IMR-90 (cell line): ENCODE results near the gene ARMC9. TPM values are rescaled to one million over a fixed set of nuclear protein-coding genes. Genes with fewer than 3 reads are reported as not detected.

ENCODE experiments used
- ATAC-seq: fragments of 200-7000 bp; cut with Tn5 transposase; 2 replicates; pipeline ENCODE4 v1.9.1; 2020; ENCODE audit warnings: low read depth, mild to moderate bottlenecking, moderate library complexity
- BruUV-seq: library from RNA; stranded (reverse); fragments of 400-500 nt; replicated peaks from 2 replicates; lab custom pipeline; 2021; lab: Mats Ljungman, UMichigan
- CTCF ChIA-PET: fragments of 300-600 bp; formaldehyde crosslinking; extraction: SDS; loops from one replicate; lab custom pipeline; 2021; ENCODE audit warnings: antibody characterized with exemption; lab: Yijun Ruan, JAX
- POLR2A ChIA-PET: fragments of 300-600 bp; sonication (Branson Sonifier 250); formaldehyde crosslinking; loops from one replicate; lab custom pipeline; 2022; ENCODE audit warnings: antibody characterized with exemption; ENCODE audit not compliant: unreplicated experiment; lab: Charles Lee
- DNase-seq: peaks from one replicate; pipeline ENCODE4 v3.0.0; 2013
- H2AFZ ChIP-seq: replicated peaks from 2 replicates; pipeline ENCODE3; 2013; ENCODE audit warnings: low read length, mild to moderate bottlenecking; ENCODE audit not compliant: poor library complexity
- H2AK5ac ChIP-seq: 2 replicates; pipeline ENCODE4 v1.6.1; 2013; ENCODE audit warnings: low read depth, low read length, inconsistent platforms
- H2AK9ac ChIP-seq: replicated peaks from 2 replicates; pipeline ENCODE3; 2013; ENCODE audit warnings: mild to moderate bottlenecking, low read depth, low read length, moderate library complexity; ENCODE audit not compliant: poor library complexity
- H2BK120ac ChIP-seq: 2 replicates; pipeline ENCODE4 v1.6.1; 2013; ENCODE audit warnings: low read depth, low read length, inconsistent platforms
- H2BK15ac ChIP-seq: 3 replicates; pipeline ENCODE4 v1.6.1; 2013; ENCODE audit warnings: low read depth, low read length, inconsistent platforms
- H2BK20ac ChIP-seq: 2 replicates; pipeline ENCODE4 v1.6.1; 2013; ENCODE audit warnings: low read depth, mild to moderate bottlenecking, inconsistent platforms, low read length, moderate library complexity
- H2BK5ac ChIP-seq: 2 replicates; pipeline ENCODE4 v1.6.1; 2013; ENCODE audit warnings: mild to moderate bottlenecking, low read depth, low read length, inconsistent platforms; ENCODE audit not compliant: poor library complexity, severe bottlenecking
- H3K14ac ChIP-seq: replicated peaks from 2 replicates; pipeline ENCODE4 v1.6.1; 2013; ENCODE audit warnings: low read depth, low read length, inconsistent platforms
- H3K18ac ChIP-seq: 2 replicates; pipeline ENCODE4 v1.6.1; 2013; ENCODE audit warnings: low read depth, low read length, control low read depth
- H3K23ac ChIP-seq: 2 replicates; pipeline ENCODE4 v1.6.1; 2013; ENCODE audit warnings: low read depth, low read length, inconsistent platforms
- H3K27ac ChIP-seq: 2 replicates; pipeline ENCODE4 v1.5.1; 2013; ENCODE audit warnings: mild to moderate bottlenecking, control low read depth, low read length; ENCODE audit not compliant: insufficient read depth
- H3K27me3 ChIP-seq: 2 replicates; pipeline ENCODE4 v1.6.1; 2013; ENCODE audit warnings: low read length; ENCODE audit not compliant: control insufficient read depth, insufficient read depth
- H3K36me3 ChIP-seq: 2 replicates; pipeline ENCODE4 v1.6.1; 2013; ENCODE audit warnings: low read length, mixed read lengths; ENCODE audit not compliant: control insufficient read depth, insufficient read depth
- H3K4ac ChIP-seq: 2 replicates; pipeline ENCODE4 v1.6.1; 2013; ENCODE audit warnings: low read depth, low read length, inconsistent platforms
- H3K4me1 ChIP-seq: 2 replicates; pipeline ENCODE4 v1.6.1; 2013; ENCODE audit warnings: low read length, mixed read lengths; ENCODE audit not compliant: control insufficient read depth, insufficient read depth
- H3K4me2 ChIP-seq: 2 replicates; pipeline ENCODE4 v1.6.1; 2013; ENCODE audit warnings: low read depth, mild to moderate bottlenecking, control low read depth, low read length, moderate library complexity
- H3K4me3 ChIP-seq: 2 replicates; pipeline ENCODE4 v1.5.1; 2013; ENCODE audit warnings: low read depth, mild to moderate bottlenecking, control low read depth, low read length, moderate library complexity; ENCODE audit not compliant: insufficient read depth
- H3K56ac ChIP-seq: 2 replicates; pipeline ENCODE4 v1.6.1; 2013; ENCODE audit warnings: low read length, inconsistent platforms; ENCODE audit not compliant: insufficient read depth; ENCODE audit errors: extremely low read depth
- H3K79me1 ChIP-seq, 2 experiments: 2 replicates each; pipeline ENCODE4 v1.6.1; 2013; ENCODE audit warnings: low read length in 2 of 2, inconsistent platforms in 1 of 2, low read depth in 1 of 2
- H3K9ac ChIP-seq: 2 replicates; pipeline ENCODE4 v1.6.1; 2013; ENCODE audit warnings: low read depth, low read length, control low read depth
- H3K9me1 ChIP-seq: 2 replicates; pipeline ENCODE4 v1.6.1; 2013; ENCODE audit warnings: low read length, inconsistent platforms; ENCODE audit not compliant: insufficient read depth
- H3K9me3 ChIP-seq: 2 replicates; pipeline ENCODE4 v1.6.1; 2013; ENCODE audit warnings: low read length; ENCODE audit not compliant: control insufficient read depth, insufficient read depth
- H4K20me1 ChIP-seq: 2 replicates; pipeline ENCODE4 v1.6.1; 2013; ENCODE audit warnings: low read length, inconsistent platforms; ENCODE audit not compliant: insufficient read depth
- H4K5ac ChIP-seq: 2 replicates; pipeline ENCODE4 v1.6.1; 2013; ENCODE audit warnings: mild to moderate bottlenecking, low read depth, low read length, control low read depth
- H4K8ac ChIP-seq, 2 experiments: 2 replicates each; pipeline ENCODE4 v1.6.1; 2013; ENCODE audit warnings: low read depth in 2 of 2, low read length in 2 of 2, control low read depth in 1 of 2, inconsistent platforms in 1 of 2
- H4K91ac ChIP-seq: 2 replicates; pipeline ENCODE4 v1.6.1; 2013; ENCODE audit warnings: low read depth, low read length, inconsistent platforms; ENCODE audit not compliant: insufficient read depth
- BHLHE40 ChIP-seq: fragments of 150-350 bp; IDR thresholded peaks from 2 replicates; pipeline ENCODE4 v1.6.1; 2016; ENCODE audit warnings: mild to moderate bottlenecking, low read depth, low read length
- FOS ChIP-seq: fragments of 150-350 bp; IDR thresholded peaks from 2 replicates; pipeline ENCODE4 v1.6.1; 2016; ENCODE audit warnings: low read depth, low read length
- MAZ ChIP-seq: IDR thresholded peaks from 2 replicates; pipeline ENCODE4 v1.6.1; 2012; ENCODE audit warnings: low read depth, mild to moderate bottlenecking, low read length, improper control_type of control experiment, moderate library complexity, borderline replicate concordance
- NFE2L2 ChIP-seq: fragments of 150-350 bp; IDR thresholded peaks from 2 replicates; pipeline ENCODE4 v1.6.1; 2016; ENCODE audit warnings: low read depth, mild to moderate bottlenecking, low read length
- RCOR1 ChIP-seq: IDR thresholded peaks from 2 replicates; pipeline ENCODE4 v1.6.1; 2012; ENCODE audit warnings: mild to moderate bottlenecking, low read length, improper control_type of control experiment; ENCODE audit not compliant: insufficient replicate concordance
- WGBS, 2 experiments: methylation state at CpG; one replicate each; pipeline versions ENCODE4 v1.1.5 to v1.1.7; 2013; ENCODE audit warnings: missing lambda C conversion rate in 2 of 2; ENCODE audit not compliant: insufficient read length in 1 of 2; ENCODE audit errors: extremely low coverage in 2 of 2; 5-methylcytosine and 5-hydroxymethylcytosine counted together
- dilution Hi-C: fragments of 300-500 bp; cut with HindIII; formaldehyde crosslinking; loops from one replicate; pipeline ENCODE4 v1.14.3; 2018; ENCODE audit warnings: low sequenced_read_pairs; ENCODE audit not compliant: unreplicated experiment
- in situ Hi-C: fragments of 300-500 bp; cut with MboI; formaldehyde crosslinking; loops from 3 replicates; pipeline ENCODE4 v1.14.3; 2019; ENCODE audit warnings: low sequenced_read_pairs, inconsistent platforms, mixed read lengths
- intact Hi-C: fragments of 100-400 bp; cut with micrococcal nuclease; formaldehyde crosslinking; loops from 2 replicates; pipeline ENCODE4 v1.10.0; 2022
- polyA plus RNA-seq, 3 experiments: library from polyadenylated mRNA; depleted of rRNA; stranded (reverse); fragments of >200 nt; gene quantifications; 2 replicates each; pipeline ENCODE4 v1.2.3, GENCODE V29; 2012; ENCODE audit warnings: low replicate concordance in 1 of 3
- total RNA-seq: library from RNA; depleted of rRNA; stranded (reverse); fragments of >200 nt; gene quantifications from 2 replicates; pipeline ENCODE4 v1.2.3, GENCODE V29; 2012
- TF ChIP-seq, protein P1 (sequence below): conservative IDR thresholded peaks from 2 replicates; pipeline ENCODE4 v1.5.1; 2012; ENCODE audit warnings: mild to moderate bottlenecking, low read depth, low read length, improper control_type of control experiment
- TF ChIP-seq, protein P2 (sequence below): fragments of 150-350 bp; IDR thresholded peaks from 2 replicates; pipeline ENCODE4 v1.6.1; 2017; ENCODE audit warnings: mild to moderate bottlenecking, antibody characterized with exemption, low read length, low read depth

The ARMC9 gene
- total and polyA plus RNA-seq, 2 of the 4 experiments (the other 2 are of a cell fraction) = 36.0 to 46.6 TPM

DNA sequence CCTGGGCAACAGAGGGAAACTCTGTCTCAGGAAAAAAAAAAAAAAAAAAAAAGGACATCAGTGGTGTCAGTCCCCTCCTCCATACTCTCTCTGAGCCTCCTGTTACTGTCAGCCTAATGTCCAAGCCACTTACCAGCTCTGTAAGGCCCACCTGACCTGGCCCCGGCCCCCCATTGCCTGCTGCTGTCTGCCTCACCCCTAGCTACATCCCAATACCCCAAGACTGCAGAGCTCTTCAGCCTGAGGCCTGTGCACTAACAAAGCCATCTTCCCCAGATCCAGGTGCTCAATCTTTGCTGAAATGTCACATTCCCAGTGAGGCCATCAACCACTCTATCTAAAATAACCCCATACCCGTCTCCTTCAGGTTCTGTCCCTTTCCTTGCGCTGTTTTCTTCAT is 5.7 kb downstream of the ARMC9 start:
- intact Hi-C loops = no loop called here
- ATAC-seq = no peak
- H4K91ac ChIP-seq = no peak overlapping the region
- no peaks in the 10 kb centered on the region for H3K27me3 ChIP-seq
- H3K56ac ChIP-seq = no peak overlapping the region
- peaks cover 50 to 78% of the 10 kb centered on the region in 2 experiments for H3K79me1 ChIP-seq
- ChIA-PET CTCF (no interaction called here), POLR2A (no interaction called here)
- no peaks in the 10 kb centered on the region for H3K9me3 ChIP-seq
- no peak overlapping the region for H2AFZ ChIP-seq
- in situ Hi-C loops = no loop called here
- H4K5ac ChIP-seq = no peak overlapping the region
- H3K23ac ChIP-seq = no peak overlapping the region
- no peak overlapping the region for H3K18ac ChIP-seq
- H4K20me1 ChIP-seq = peaks cover 16% of the 10 kb centered on the region
- 90% methylated on average over 2 of the region's 3 CpGs; no CpG with 5 or more reads in 1 of the 2 experiments for WGBS, 2 experiments
- H2BK5ac ChIP-seq = no peak overlapping the region
- H2AK5ac ChIP-seq = no peak overlapping the region
- peaks cover 32% of the 10 kb centered on the region for H3K9me1 ChIP-seq
- H2AK9ac ChIP-seq = no peak overlapping the region
- H3K9ac ChIP-seq = no peak overlapping the region
- no peak overlapping the region for H3K27ac ChIP-seq
- peaks cover 8% of the 10 kb centered on the region; the same call in 1 of the 2 replicates for H3K4me1 ChIP-seq
- no peak overlapping the region for H3K4me3 ChIP-seq
- H2BK120ac ChIP-seq = no peak overlapping the region
- no peak overlapping the region for H4K8ac ChIP-seq
- no peak for DNase-seq
- H3K36me3 ChIP-seq = peaks cover 28% of the 10 kb centered on the region
- no peak overlapping the region for H3K14ac ChIP-seq
- TF ChIP-seq, protein P1, sequence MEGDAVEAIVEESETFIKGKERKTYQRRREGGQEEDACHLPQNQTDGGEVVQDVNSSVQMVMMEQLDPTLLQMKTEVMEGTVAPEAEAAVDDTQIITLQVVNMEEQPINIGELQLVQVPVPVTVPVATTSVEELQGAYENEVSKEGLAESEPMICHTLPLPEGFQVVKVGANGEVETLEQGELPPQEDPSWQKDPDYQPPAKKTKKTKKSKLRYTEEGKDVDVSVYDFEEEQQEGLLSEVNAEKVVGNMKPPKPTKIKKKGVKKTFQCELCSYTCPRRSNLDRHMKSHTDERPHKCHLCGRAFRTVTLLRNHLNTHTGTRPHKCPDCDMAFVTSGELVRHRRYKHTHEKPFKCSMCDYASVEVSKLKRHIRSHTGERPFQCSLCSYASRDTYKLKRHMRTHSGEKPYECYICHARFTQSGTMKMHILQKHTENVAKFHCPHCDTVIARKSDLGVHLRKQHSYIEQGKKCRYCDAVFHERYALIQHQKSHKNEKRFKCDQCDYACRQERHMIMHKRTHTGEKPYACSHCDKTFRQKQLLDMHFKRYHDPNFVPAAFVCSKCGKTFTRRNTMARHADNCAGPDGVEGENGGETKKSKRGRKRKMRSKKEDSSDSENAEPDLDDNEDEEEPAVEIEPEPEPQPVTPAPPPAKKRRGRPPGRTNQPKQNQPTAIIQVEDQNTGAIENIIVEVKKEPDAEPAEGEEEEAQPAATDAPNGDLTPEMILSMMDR = no peak
- TF ChIP-seq FOS (no peak), MAZ (no peak), BHLHE40 (no peak), RCOR1 (no peak), NFE2L2 (no peak)
- TF ChIP-seq, protein P2, sequence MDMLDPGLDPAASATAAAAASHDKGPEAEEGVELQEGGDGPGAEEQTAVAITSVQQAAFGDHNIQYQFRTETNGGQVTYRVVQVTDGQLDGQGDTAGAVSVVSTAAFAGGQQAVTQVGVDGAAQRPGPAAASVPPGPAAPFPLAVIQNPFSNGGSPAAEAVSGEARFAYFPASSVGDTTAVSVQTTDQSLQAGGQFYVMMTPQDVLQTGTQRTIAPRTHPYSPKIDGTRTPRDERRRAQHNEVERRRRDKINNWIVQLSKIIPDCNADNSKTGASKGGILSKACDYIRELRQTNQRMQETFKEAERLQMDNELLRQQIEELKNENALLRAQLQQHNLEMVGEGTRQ = no peak
- BruUV-seq = no TSS peak
- H3K4me2 ChIP-seq = no peak overlapping the region
- no peak overlapping the region for H2BK20ac ChIP-seq
- H3K4ac ChIP-seq = no peak overlapping the region
- dilution Hi-C loops = no loop called here
- H2BK15ac ChIP-seq = no peak overlapping the region
